HG02610 (cell line): Measurements from ENCODE around the gene SEC61G.

Experiments
- ATAC-seq: cut with Tn5 transposase; IDR thresholded peaks from one replicate; pipeline ENCODE4 v1.9.1; 2021; ENCODE audit warnings: mild to moderate bottlenecking, moderate library complexity; ENCODE audit not compliant: unreplicated experiment

The SEC61G gene

DNA sequence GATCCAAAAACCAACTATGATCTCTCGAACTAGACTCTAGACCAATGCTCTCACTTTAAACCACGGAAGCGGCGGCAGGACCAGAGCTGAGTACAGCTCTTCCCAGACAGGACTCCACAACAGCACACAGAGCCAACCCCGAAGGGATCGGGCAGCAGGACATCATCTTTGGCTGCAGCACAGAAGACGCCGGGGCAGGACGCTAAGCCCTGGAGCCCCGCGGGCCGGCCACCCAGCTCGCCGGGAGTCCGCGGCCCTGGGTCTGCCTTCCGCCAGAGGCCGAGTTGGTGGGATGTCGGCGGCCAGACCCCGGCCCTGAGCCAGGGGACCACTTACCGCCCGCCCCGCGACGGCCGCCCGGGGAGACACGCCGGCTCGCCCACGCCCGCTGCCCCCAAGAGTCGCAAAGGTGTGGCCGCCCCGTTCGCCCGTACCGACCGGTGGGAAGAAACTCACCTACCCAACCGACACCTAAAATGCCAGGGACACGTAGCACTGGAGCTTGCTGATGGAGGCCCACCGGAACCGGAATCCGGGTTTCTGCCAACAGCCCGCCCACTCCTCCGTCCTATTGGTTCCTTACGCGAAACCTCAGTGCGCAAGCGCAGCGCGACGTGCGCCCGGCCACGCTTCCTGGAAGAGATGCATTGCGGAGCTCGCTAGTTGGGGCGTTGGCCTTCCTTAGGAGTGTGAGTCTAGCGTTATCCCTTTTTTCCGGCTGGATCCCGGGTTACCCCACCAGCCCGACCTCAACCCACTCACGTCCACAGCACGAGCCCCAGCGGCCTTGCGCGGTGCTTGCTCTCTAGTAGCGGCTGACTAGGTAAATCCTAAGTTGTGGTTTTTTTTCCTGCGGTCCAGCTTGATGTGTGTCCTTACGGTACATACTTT lies at the start of gene SEC61G:
TSS of gene SEC61G (minus strand) at position 510 of the 891 bp plus-strand sequence. CDS start 1,623 bp downstream, outside the sequence.
- ATAC-seq: peak; percentile 92

DNA sequence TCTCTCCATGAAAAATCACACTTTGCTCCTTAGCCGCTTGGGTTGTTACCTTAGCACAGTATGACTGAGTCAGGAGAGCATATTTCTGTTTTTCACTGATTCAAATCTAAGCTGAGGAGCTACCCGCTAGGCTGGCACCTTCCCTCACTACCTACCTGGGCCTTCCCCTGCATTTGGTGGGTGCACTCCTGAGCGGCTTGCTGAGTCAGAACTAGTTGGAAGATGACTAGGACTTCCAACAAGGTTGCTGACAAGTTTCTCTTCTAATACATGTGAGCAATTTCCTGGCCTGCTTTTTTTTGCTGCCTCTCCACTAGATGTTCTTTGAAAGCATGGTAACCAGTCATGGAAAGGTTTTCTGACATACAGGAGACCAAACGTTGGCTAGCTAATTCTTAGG lies 43.8 kb upstream of the SEC61G start:
- ATAC-seq: peak; percentile 94

DNA sequence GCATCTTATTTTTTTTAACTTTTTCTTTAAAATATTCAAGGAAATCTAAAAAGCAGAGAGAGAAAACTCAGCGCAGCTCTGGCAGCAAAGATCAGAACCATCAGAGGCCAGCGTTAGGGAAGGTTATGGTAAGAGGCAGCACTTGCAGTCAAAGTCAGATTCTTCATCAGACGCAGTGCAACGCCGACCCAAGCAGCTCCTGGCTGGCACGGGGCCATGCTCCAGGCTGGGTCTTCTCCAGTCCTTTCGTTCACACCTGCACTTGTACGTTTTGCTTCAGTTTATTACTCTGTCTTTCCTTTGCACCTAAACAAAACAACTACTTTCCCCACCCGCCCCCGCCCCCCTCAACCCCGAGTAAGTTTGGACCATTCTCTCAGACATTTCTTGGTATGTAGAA lies 43.1 kb upstream of the SEC61G start:
- no peak for ATAC-seq

DNA sequence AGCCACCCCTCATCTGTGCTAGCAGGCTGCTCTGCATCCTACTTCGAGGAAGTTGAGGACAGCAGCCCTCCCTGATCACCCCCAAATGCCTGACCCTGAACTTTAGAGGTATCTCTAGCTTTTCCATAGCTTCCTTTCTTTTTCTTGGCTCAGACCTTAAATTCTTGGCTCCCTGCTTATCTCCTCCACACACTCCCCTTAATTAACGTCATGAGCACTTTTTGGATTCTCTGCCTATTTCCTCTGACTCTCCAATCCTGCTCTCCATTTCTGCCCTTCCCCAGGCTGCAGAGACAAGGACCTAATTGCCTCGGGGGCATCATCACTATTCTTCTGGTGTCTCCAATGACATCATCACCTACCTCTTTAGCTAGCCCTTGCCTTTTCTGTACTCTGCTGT lies 40.8 kb upstream of the SEC61G start:
- ATAC-seq: no peak

DNA sequence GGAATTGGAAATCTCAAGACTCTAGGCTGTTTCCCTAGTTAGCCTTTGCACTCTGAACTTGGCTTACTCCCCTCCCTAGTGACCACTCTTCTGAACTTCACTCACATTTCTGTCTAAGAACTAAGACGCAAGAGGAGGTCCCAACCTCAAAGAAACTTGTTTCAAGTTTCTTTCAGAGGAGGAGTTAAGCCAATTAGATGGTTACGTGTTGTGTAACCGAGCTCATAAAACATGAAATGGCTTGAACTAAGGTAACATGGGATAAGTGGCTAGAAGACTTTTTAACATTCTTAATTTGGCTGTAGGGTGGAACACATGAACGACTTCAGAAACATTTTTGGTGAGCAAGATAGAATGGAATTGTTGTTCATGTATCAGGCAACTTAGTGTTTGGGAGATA lies 39.5 kb upstream of the SEC61G start:
- no peak for ATAC-seq

DNA sequence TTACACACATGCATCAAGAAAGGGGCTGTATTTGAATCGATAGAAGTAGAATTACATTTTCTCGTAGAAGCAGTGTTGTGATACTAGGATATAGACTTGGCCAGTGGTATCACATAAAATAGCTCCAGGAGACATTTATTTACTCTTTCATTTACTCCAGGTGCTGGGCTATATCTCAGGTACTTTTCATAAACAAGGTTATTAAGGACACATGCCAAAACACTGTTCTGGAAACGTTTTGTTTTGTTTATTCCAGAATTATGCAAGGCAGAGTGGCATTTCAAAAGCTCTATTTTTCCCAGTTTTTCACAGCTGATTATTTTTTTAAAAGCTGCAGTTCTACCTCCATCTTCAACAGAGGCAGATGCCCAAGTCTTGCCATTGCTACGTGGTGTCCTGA lies 37.8 kb upstream of the SEC61G start:
- ATAC-seq: no peak

DNA sequence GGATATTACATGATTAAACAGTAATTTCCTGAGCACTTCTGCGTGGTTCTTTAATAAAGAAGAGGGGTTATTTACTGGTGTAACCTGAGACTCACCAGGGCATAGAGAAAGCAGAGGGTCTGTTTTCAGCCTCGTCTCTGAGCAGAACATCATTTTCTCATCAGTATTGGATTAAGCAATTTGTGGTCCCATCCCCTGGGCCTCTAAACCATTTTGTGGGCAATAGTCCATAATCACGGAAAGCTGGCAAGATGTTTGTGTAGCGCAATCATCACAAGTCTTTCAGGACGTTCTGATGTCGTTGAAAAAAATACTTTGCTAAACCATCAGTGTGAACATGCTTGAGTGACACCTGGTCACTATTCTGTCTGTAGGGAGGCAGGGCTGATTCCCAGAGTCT lies 37.1 kb upstream of the SEC61G start:
- ATAC-seq: no peak

DNA sequence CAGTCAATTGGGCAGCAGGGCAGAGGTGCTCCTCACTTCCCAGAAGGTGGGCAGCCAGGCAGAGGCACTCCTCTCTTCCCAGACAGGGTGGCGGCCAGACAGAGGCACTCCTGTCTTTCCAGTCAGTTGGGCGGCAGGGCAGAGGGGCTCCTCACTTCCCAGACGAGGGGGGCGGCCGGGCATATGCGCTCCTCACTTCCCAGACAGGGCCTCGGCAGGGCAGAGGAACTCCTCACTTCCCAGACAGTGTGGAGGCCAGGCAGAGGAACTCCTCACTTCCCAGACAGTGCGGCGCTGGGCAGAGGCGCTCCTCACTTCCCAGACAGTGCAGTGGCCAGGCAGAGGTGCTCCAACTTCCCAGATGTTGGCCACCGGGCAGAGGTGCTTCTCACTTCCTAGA lies 33.4 kb upstream of the SEC61G start:
- no peak for ATAC-seq

DNA sequence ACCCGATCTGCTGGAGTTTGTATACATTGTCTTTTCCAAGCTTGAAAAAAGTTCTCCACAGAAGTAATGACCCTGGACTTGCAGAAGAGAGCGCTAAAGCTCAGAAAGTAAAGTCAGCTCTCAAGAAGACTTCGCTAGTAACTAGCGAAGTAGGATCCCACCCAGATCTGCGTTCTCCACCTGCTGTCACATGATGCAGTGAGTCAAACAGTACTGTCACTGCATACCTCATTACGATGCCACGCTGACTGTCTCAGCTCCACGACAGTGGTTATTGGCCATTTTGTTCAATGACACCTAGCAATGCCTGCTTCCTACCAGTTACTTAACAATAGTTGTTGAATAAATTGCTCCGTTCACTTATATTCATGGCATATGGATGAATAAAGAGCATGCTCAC lies 29.7 kb upstream of the SEC61G start:
- ATAC-seq: peak; percentile 87

DNA sequence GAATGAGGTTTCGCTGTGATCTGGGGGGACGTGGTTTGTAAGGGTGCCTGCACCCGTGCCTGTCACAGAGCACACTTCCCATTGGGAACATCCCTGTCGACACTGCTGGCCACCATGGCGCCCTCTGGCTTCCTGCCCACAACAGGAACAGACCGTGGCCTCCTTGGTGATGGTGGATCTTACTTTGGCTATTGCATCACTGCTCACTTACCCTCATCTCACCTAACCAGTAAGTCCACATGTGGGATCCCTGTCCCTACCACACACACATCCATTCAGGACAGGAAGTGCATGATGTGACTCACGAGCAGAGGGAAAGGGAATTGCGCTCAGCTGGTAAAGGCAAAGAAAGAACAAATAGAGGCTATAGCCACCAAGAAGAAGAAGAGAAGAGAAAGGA lies 26.2 kb upstream of the SEC61G start:
- ATAC-seq: no peak

DNA sequence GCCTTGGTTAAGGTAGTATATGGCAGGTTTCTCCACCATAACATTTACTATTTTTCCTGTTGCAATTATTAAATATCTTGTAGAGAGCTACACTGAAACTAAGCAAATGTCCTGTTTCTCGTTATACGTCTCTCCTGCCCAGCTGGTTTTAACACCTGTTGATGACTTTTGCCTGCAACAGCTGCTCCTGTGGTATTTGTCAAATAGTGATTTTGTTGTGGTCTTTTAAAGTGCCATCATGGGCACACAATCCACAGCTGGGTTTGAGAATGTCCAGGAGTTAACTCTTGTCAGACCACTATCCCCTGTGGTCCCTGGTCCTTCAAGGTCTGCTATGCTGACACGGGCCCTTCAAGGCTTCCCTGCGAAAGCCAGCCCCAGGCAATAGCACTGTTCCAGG lies 24.9 kb upstream of the SEC61G start:
- no peak for ATAC-seq

DNA sequence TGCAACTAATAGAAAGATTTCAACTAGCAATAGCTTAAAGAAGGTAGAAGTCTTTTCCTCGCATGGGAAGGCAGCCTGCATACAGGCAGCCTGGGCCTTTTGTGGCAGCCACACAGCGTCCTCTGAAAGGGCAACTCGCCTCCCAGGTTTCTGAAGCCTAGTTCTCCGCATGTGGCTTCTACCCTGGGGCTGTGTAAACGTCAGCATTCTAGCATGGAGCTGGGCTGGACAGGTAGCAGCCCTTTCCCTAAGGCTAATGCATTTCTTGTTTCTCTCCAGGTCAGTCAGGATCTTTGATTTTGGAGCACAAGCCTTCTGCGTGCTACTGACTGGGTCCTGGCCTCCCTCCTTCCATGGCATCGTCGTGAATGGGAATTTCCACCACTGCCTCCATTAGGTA lies 23.8 kb upstream of the SEC61G start:
- no peak for ATAC-seq

DNA sequence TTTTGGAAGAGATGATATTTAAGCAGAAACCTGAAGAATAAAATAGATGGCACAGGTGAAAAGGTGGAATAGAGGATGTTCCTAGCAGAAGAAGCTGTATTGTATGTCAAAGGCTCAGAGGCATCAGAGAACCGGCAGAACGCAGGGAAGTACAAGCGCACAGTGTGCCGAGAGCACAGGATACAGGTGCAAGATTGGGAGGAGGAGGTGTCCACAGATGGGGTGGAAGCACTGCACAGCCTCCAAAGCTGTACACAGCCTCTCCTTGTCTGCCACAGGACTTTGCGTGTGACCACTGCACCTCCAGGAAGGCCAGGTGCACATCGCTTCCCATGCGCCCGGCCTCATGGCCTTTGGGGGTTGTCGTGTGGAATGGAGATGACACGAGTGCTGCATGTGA lies 23.3 kb upstream of the SEC61G start:
- no peak for ATAC-seq

DNA sequence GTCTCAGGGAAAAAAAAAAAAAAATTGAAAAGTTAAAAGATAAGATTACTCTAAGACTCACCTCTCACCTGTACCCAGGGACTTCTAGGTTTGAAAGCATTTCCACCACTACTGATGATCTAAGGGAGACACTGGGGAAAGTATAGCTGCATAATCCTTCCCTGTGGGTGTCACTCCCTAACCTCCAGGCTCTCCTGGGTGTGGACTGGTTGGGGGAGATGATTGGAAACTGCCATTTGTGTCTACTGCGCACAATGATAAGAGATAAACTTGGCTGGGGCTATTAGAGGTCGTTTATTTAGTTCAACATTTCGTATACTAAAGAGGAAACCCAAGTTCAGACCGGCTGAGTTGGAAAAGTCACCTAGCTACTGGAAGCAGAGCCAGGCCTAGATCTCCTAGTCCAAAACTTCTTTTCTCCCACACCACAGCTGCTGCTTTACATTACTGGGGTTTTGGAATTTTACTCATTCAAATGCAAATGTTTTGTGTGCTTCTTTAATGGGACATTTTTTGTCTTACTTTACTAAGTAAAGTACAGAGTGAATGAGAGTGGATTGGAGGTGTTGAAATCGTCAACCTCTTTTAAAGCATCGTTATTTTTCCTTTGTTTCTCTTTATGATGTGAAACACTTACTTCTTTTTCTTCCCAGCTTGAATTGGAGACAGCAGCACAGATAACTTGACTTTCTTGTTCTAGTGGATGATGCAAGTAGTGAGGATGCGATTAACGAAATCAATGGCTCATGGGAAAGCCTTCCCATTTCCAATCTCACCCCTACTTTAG lies 22.3 kb upstream of the SEC61G start:
- ATAC-seq: no peak

DNA sequence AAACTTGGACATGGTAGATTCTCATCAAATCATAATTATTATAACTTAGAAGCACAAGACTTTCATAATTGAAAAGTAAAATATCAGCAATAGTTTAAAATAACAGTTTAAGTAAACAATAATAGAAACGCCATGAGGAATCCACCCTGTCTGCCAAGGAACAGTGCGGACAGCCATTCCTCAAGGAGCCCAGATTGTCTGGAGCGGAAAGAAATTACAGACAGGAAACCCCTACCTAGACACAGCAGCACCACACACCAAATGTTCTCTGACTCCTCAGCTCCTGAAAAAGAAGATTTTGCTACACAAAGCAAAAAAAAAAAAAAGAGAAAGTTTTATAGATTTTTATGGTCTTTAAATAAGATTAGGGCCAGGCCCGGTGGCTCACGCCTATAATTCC lies 21.5 kb upstream of the SEC61G start:
- no peak for ATAC-seq

DNA sequence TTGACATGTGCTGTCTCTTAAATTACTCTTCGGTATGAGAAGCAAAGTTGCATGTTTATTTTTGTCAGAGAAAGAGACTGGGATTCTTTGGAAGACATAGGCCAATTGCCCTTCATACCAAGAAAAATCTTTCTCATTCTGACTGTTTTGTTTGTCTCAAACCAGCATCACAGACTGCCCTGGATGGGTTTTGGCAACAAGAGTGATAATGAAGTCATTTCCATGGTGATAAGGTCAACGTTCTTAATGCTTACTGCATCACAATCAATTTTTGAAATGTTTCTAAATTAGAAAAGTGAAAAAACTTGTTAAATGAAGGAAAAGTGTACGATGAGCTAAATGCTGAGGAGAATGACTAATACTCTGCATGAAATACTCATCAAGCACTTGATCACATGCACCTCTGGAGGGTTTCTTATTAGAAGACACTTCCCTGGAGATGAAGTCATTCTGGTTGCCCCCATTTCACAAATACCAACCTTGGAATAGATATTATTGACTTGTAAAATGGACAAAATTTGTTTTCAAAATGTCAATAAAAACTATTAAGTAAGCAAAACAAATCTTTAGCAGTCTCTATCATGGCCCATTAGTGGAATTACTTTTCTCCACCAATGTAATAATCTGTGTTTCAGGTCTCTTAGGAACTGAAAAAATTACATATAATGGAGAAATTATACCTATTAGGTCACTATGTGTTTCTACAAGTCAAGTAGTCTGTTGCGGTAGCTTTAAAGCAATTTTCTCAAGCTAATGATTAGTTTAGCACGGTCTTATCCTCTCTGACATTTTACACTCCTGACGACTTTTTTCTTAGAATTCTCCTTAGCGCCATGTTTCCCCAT lies 19.9 kb upstream of the SEC61G start:
- ATAC-seq: no peak

DNA sequence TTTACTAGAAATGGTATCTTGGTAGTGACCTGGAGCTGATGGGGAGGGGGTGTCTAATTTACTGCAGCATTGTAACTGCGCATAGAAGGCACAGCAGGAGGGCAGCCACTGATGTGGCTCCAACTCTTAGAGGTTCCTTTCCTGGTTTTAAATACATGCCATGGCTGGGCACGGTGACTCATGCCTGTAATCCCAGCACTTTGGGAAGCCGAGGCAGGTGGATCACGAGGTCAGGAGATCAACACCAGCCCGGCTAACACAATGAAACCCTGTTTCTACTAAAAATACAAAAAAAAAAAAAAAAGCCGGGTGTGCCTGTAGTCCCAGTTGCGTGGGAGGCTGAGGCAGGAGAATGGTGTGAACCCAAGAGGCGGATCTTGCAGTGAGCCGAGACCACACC lies 19.2 kb upstream of the SEC61G start:
- no peak for ATAC-seq

DNA sequence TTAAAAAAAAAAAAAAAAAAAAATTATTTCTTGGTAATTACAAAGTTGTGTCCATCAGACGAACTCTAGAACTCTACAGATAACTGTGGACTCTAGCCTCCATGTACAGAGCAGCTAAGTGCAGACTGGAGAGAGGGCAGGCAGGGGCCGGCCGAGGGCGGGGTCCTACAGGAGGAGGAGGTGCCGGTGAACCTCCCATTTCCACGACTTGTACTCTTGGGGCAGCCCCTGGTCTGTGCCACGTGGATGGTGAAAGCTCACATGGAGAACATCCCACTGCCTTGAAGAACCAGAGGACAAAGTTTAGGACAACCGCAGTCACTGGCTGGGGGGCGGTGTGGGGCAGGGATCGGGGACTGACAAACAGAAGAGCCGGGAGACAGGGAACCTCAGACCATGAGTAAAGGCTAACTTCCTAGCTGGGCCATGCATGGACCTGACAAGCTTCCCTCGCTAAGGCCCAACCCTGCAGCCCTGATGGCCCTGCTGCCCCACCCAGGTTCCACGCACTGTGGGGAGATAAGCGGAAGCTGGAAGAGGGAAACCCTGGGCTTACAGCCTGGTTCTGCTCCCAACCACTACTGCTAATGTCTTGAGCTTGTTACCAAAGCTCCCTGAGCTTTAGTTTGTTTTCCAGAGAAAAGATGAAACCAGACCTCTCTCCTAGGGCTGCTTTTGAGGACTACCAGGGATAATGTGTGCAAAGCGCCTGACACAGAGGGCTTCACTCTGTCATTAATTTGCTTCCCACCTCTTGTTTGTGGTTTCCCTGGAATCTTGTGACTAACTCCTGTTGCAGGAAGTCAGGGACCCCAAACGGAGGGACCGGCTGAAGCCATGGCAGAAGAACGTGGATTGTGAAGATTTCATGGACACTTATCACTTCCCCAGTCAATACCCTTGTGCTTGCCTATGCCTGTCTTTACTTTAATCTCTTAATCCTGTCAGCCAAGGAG lies 16.1 kb upstream of the SEC61G start:
- no peak for ATAC-seq

DNA sequence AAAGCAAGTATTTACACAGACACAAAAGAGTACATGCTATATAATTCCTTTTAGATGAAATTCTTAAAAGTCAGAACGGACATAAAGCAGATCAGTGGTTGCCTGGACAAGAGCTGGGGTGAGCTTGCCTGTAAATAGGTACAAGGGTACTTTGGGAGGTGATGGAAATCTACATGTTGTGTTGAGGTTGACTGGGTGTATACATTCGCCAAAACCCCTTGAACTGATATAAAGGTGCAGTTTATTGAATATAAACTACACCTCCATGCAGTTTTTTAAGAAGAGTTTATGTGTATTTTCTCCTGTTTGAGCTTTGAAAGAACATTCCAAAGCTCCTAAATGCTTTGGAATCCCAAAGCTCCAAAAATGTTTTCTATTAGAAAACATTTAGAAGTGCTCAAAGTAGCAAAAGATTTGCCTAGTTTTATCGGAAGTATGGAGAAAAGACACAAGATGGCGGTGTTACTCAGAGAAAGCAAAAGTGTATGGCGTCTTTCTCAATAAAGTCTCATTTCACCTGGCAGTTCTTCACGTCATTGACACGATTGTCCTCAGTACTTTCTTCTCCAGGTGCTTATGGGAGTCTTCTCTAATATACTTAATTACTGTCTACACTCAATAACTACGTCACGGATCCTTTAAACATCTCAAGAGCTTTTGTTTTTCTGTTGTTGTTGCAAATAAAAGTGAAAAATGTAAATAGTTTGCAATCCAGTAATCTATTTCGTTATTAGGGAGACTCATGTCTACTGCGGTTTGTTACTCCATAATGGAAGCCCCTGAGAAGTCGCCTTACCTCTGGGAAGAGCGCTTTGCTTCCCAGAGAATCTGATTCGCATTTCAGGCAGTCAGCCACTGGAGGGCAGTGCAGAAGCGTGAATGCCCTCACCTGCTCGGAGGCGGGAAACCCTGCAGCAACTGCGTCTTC lies 14.7 kb upstream of the SEC61G start:
- ATAC-seq: peak; percentile 89
